ENCODE results near the gene TMED4.

Gene TMED4

GRCh38 chr7:44561962-44562621 is 19.9 kb downstream of the TMED4 start:
- no peak for DNase-seq
- Histone ChIP-seq H3K79me2 (ENCODE audit: low read length) (0 out of 2 replicates have a peak, but pooled peaks cover 6% of the 10 kb centered on the region), H3K9ac (ENCODE audit: low read length) (no peak overlapping the region), H3K27ac (ENCODE audit: low read length) (no peak overlapping the region), H3K4me1 (ENCODE audit: low read length) (no peaks in the 10 kb centered on the region), H3K4me3 (ENCODE audit: low read length) (no peak overlapping the region), H3K36me3 (replicated peaks; ENCODE audit: insufficient read depth, low read length) (no peaks in the 10 kb centered on the region), H3F3A (ENCODE audit: insufficient read depth, low read length) (peaks cover 7% of the 10 kb centered on the region; the same call in 1 of the 2 replicates), H2AFZ (ENCODE audit: low read length) (no peak overlapping the region), H3K9me2 (replicated peaks; ENCODE audit: insufficient read depth, low read length) (no peaks in the 10 kb centered on the region), H3K4me2 (ENCODE audit: low read depth, low read length) (no peak overlapping the region), H3K27me3 (replicated peaks; ENCODE audit: insufficient read depth, low read length) (no peaks in the 10 kb centered on the region), H4K20me1 (ENCODE audit: insufficient read depth, low read length) (no peaks in the 10 kb centered on the region), H3K9me3 (replicated peaks; ENCODE audit: insufficient read depth, low read length) (no peaks in the 10 kb centered on the region)
- TF ChIP-seq EZH2phosphoT487 (IDR thresholded peaks at IDR 0.05; ENCODE audit: low read length) (no peak), EZH2 (optimal IDR thresholded peaks at IDR 0.05; ENCODE audit: low read depth, low read length) (no peak)
- TF ChIP-seq, protein P1, sequence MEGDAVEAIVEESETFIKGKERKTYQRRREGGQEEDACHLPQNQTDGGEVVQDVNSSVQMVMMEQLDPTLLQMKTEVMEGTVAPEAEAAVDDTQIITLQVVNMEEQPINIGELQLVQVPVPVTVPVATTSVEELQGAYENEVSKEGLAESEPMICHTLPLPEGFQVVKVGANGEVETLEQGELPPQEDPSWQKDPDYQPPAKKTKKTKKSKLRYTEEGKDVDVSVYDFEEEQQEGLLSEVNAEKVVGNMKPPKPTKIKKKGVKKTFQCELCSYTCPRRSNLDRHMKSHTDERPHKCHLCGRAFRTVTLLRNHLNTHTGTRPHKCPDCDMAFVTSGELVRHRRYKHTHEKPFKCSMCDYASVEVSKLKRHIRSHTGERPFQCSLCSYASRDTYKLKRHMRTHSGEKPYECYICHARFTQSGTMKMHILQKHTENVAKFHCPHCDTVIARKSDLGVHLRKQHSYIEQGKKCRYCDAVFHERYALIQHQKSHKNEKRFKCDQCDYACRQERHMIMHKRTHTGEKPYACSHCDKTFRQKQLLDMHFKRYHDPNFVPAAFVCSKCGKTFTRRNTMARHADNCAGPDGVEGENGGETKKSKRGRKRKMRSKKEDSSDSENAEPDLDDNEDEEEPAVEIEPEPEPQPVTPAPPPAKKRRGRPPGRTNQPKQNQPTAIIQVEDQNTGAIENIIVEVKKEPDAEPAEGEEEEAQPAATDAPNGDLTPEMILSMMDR (IDR thresholded peaks at IDR 0.05; ENCODE audit: low read length), result no peak

DNA sequence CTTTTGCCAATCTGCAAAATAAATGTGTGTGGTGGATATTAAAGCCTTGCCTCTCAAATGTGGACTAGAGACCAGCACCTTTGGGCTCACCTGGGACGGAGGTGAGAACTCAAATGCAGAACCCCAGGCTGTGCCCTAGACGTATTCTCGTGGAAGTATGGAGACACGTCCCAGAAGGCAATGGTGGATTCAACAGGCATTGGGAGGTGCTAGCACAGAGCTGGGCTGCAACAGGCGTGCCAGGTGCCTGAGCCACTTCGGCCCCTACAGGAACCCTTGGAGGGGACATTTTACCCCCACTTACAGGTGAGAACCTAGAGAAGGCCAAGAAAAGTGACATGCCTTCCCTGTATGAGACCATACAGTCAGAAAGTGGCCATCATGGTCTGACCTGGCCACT is 20.6 kb downstream of the TMED4 start:
- no peaks in the 10 kb centered on the region for H3K4me1 ChIP-seq (ENCODE audit: low read length)
- H3K4me2 ChIP-seq (ENCODE audit: low read depth, low read length), result no peak overlapping the region
- no peak overlapping the region for H2AFZ ChIP-seq (ENCODE audit: low read length)
- H3K9me3 ChIP-seq (replicated peaks; ENCODE audit: insufficient read depth, low read length), result no peaks in the 10 kb centered on the region
- no peak overlapping the region for H3K9ac ChIP-seq (ENCODE audit: low read length)
- 0 out of 2 replicates have a peak, but pooled peaks cover 6% of the 10 kb centered on the region for H3K79me2 ChIP-seq (ENCODE audit: low read length)
- H3K27me3 ChIP-seq (replicated peaks; ENCODE audit: insufficient read depth, low read length), result no peaks in the 10 kb centered on the region
- H3F3A ChIP-seq (ENCODE audit: insufficient read depth, low read length), result peaks cover 4% of the 10 kb centered on the region; the same call in 1 of the 2 replicates
- no peak for DNase-seq
- no peak overlapping the region for H3K27ac ChIP-seq (ENCODE audit: low read length)
- H3K9me2 ChIP-seq (replicated peaks; ENCODE audit: insufficient read depth, low read length), result no peaks in the 10 kb centered on the region
- no peak overlapping the region for H3K4me3 ChIP-seq (ENCODE audit: low read length)
- H4K20me1 ChIP-seq (ENCODE audit: insufficient read depth, low read length), result no peaks in the 10 kb centered on the region
- H3K36me3 ChIP-seq (replicated peaks; ENCODE audit: insufficient read depth, low read length), result no peaks in the 10 kb centered on the region
- TF ChIP-seq, protein P1 (IDR thresholded peaks at IDR 0.05; ENCODE audit: low read length), result no peak
- TF ChIP-seq EZH2phosphoT487 (IDR thresholded peaks at IDR 0.05; ENCODE audit: low read length) (no peak), EZH2 (optimal IDR thresholded peaks at IDR 0.05; ENCODE audit: low read depth, low read length) (no peak)

DNA sequence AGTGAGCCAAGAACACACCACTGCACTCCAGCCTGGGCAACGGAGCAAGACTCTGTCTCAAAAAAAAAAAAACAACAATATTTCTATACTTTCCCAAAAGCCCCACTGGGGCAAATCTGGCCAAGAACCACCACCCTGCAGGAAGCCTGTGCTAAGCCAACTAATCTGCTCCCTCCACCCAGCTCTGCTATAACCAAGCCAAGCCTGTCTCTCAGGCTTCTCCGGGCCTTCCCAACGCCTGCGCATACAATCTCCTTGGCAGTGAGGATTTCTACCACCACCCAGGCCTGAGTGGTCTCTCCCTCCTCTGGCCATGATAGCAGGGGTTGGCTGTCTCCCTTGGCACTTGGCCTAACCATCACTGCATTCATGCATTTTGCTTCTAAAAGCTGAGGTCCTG is 22.5 kb downstream of the TMED4 start:
- H3K9me3 ChIP-seq (replicated peaks; ENCODE audit: insufficient read depth, low read length), result no peaks in the 10 kb centered on the region
- H3K9me2 ChIP-seq (replicated peaks; ENCODE audit: insufficient read depth, low read length), result no peaks in the 10 kb centered on the region
- H3K4me1 ChIP-seq (ENCODE audit: low read length), result no peaks in the 10 kb centered on the region
- no peak for DNase-seq
- H4K20me1 ChIP-seq (ENCODE audit: insufficient read depth, low read length), result no peaks in the 10 kb centered on the region
- no peaks in the 10 kb centered on the region for H3K27me3 ChIP-seq (replicated peaks; ENCODE audit: insufficient read depth, low read length)
- H3K27ac ChIP-seq (ENCODE audit: low read length), result no peak overlapping the region
- H3K36me3 ChIP-seq (replicated peaks; ENCODE audit: insufficient read depth, low read length), result no peaks in the 10 kb centered on the region
- no peaks in the 10 kb centered on the region for H3K79me2 ChIP-seq (ENCODE audit: low read length)
- H3K4me2 ChIP-seq (ENCODE audit: low read depth, low read length), result no peak overlapping the region
- no peak overlapping the region for H3K9ac ChIP-seq (ENCODE audit: low read length)
- H3F3A ChIP-seq (ENCODE audit: insufficient read depth, low read length), result no peaks in the 10 kb centered on the region
- TF ChIP-seq, protein P1 (IDR thresholded peaks at IDR 0.05; ENCODE audit: low read length), result no peak
- no peak for TF ChIP-seq EZH2phosphoT487 (IDR thresholded peaks at IDR 0.05; ENCODE audit: low read length)
- no peak overlapping the region for H3K4me3 ChIP-seq (ENCODE audit: low read length)
- no peak overlapping the region for H2AFZ ChIP-seq (ENCODE audit: low read length)
